Stimulated activated naive CD8-positive, alpha-beta T cell treated with anti-CD3 and anti-CD28 coated beads, Interleukin-15, Interleukin-2, amounts not matched to agents 100 U/mL and 50 U/mL, for 24 hours (primary cell): ENCODE measurements around the gene TFPT.

Source experiments
- ATAC-seq: fragments of 150-1000 bp; cut with Tn5 transposase; one replicate; pipeline ENCODE4 v1.10.0; 2021
- DNase-seq: peaks from one replicate; pipeline ENCODE4 v3.0.0; 2021

The TFPT gene, protein sequence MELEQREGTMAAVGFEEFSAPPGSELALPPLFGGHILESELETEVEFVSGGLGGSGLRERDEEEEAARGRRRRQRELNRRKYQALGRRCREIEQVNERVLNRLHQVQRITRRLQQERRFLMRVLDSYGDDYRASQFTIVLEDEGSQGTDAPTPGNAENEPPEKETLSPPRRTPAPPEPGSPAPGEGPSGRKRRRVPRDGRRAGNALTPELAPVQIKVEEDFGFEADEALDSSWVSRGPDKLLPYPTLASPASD

DNA sequence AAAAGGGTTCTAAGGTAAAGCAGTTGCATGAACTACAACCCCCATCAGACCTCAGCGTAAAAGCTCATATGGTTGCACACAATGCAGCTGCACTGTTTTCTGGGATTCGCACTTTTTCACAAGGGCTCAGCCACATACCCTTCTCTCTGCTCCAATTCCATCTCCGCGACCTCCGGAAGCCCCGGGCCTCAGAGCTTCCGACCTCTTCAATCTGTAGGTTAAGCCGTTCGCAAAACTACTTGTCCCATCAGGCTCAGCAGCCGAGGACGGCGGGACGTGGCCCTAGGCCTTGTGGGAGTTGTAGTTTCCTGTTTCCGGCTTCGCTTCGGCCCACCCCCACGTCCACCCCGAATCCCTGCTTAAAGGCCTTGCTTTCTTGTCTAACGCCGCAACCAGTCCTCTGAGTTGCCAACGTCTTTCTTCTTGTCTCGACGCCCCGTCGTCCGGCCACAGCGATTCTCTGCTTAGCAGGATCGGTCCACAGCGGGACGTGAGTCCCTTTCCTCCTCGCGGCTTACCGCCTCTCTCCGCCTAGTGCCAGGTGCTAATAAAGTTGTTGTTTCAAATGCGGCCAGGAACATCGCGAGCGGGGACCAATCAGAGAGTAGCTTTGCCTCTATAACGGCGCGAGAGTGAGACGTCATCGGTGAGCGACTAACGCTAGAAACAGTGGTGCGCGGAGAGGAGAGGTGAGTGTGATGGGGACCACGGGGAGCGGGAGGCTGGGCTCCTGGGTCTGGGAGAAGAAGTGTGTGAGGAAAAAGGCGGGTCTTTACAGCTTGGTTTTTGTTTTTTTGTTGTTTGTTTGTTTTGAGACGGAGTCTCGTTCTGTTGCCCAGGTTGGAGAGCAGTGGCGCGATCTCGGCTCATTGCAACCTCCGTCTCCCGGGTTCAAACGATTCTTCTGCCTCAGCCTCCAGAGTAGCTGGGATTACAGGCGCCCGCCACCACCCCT, at the start of gene TFPT, which contains the start of gene PRPF31:
Gene TFPT, minus strand, starts transcription at position 549 of the 955 bp plus-strand sequence. Its CDS starts 388 bp downstream, at position 161.
Gene PRPF31, plus strand, starts transcription at position 646 of the 955 bp plus-strand sequence. CDS start 2,525 bp downstream, outside the sequence.
- DNase-seq (peak; percentile 96), ATAC-seq (peak; percentile 94)

GRCh38 chr19:54165222-54165621, 49.8 kb upstream of the TFPT start:
- no peak for ATAC-seq
- DNase-seq, result no peak

- peak; percentile 7 for ATAC-seq
- peak; percentile 83 for DNase-seq
Measured at GRCh38 chr19:54164369-54165068, 49.1 kb upstream of the TFPT start.

DNA sequence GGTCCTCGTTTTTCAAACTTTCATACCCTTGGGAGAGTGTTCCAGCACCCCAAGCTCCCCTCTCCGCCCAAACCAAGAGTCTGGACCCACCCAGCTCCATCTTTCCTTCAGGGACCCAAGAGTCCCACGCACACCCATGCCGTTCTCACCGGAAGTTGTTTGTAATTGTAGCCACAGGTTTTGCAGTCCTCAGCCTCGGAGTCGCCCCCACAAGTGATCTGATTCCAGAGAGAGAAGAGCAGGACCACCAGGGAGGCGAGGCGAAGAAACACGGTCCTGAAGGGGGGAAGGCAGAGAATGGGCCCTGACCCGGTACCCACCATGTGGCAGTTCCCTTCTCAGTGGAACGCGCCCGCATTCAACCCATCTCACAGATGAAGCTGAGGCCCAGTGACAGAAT, 47.4 kb upstream of the TFPT start:
- DNase-seq, result no peak
- no peak for ATAC-seq

GRCh38 chr19:54162241-54162805, 46.9 kb upstream of the TFPT start:
- ATAC-seq, result peak; percentile 12
- peak; percentile 84 for DNase-seq

GRCh38 chr19:54160854-54161253, 45.4 kb upstream of the TFPT start:
- no peak for ATAC-seq
- no peak for DNase-seq

- ATAC-seq (no peak), DNase-seq (no peak)
Measured at GRCh38 chr19:54160182-54160811, 44.8 kb upstream of the TFPT start.

DNA sequence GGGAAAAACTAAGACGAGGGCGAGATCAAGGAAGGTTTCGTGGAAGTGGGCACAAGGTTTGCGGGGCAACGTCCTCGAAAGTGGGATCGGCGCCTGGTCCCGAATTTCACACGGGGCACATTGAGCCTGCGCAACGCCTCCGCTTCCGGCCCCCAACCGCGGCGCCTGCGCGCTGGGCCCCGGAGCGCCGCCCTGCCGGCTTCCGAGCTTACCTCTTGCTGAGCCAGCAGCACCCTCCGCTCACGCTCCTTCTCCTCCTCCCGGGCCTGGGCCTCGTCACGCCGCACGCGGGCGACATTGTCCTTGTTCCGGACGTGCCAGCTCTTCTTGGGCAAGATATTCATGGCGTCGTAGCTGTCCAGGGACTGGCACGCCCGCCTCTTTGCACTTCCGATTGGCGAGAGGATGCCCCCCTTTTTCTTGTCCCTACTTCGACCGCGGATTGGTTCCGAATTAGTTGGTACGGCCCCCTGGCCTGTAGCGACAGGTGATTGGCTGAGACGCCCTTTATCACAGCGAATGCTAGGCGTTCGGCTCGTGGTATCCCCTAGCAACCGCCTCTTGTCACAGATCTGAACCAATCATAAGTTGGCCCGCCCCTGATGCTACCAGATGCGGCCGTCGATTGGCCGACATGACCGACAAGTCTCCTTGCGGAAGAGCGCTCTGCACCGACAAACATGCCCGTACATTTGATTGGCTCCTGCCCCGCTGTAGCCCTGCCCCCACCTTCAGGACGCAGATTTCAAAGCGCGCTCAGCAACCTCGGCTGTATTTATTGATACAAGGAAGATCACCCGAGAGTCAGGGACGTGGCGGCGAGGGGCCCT, 44.1 kb upstream of the TFPT start, which contains the start of gene LENG1:
Gene LENG1, minus strand, starts transcription at position 370 of the 830 bp plus-strand sequence. Its CDS starts 26 bp downstream, at position 344.
- peak; percentile 96 for ATAC-seq
- DNase-seq, result peak; percentile 96

DNA sequence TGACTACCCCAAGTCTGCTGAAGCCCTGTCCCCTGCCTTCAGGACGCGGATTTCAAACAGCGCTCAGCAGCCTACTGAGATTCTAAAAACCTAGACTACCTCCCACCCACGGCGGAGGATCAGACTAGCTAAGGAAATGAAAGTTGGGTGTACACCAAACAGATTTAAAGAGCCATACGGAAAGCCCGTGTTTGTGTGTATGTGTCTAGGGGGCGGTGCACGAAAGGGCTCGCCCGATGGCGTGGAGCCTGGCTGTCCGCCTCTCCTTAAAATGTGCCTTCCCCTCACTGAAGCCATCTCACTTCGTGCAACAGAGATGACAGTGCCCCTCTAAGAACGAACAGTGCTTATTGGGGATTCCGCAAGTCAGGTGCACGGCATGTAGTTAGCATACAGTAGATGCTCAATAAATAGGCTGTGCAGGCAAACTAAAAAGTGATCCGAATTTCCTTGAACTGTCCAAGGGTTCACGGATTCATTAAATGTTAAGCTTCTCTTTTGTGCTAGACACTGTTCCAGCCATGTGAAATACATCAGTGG, 43.4 kb upstream of the TFPT start:
- ATAC-seq, result no peak
- peak; percentile 43 for DNase-seq

DNA sequence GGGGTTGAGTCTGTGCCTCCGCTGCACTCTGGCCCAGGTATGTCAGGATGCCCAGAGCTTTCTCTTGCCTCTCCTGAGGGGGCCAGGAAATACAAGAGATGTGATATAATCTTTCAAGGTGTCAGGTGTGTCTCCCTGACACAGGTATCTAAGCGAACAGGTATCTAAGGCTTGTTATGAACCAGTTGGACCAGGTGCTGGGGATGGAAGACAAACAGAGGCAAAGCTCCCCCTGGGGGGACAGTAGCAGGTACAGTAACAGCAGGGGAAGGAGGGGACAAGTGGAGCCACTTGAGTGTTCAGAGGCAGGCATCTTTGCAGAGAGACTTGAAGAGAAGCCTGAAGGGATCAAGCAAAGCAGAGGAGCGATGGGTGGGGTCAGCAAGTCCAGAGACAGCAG, 41.5 kb upstream of the TFPT start:
- ATAC-seq, result no peak

GRCh38 chr19:54156490-54156889, 41.0 kb upstream of the TFPT start:
- ATAC-seq, result no peak
- no peak for DNase-seq

More for the DNA sequence above, 41.5 kb upstream of the TFPT start:
- DNase-seq, result no peak

GRCh38 chr19:54155694-54156093, 40.2 kb upstream of the TFPT start:
- no peak for ATAC-seq
- DNase-seq, result no peak

DNA sequence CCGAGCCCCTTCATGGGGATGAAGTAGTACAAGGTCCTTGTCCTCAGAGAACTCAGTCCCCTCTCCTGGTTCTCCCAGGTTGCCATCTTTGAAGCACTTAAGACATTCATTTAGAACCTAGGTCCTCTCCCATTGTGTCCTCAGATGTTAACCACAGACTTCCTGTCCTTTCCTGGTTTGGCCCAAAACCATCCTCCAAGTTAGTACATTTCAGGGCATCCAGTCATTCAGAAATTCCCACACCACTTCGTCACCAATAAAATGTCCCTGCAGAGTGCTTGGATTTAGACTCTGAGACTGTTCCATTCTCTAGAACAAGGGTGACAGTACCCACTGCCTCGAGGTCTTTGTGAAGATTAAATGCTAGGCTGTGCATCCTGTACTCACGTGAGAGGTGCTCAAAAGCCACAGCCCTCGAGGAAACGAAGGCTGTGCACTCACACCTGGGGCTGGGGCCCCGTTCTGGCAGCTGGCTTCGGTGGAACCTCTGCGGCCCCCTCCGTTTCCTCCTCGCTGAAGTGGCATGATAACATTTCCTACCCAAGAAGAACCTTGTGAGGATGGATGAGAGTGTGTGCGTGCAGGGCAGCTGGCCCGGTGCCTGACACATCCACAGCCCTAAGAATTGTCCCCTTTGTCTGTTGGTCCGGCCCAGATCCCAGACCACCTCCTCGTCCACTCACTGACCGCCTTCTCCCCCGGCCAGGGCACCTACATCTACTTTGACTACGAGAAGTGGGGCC, 39.3 kb upstream of the TFPT start:
- no peak for ATAC-seq

GRCh38 chr19:54153731-54154326, 38.4 kb upstream of the TFPT start:
- DNase-seq (no peak), ATAC-seq (no peak)

More for the DNA sequence above, 39.3 kb upstream of the TFPT start:
- no peak for DNase-seq

- DNase-seq (no peak), ATAC-seq (no peak)
Measured at GRCh38 chr19:54152878-54153524, 37.5 kb upstream of the TFPT start.

GRCh38 chr19:54152267-54152666, 36.8 kb upstream of the TFPT start:
- no peak for ATAC-seq

GRCh38 chr19:54151362-54152035, 36.0 kb upstream of the TFPT start:
- ATAC-seq (no peak), DNase-seq (no peak)

More at GRCh38 chr19:54152267-54152666, 36.8 kb upstream of the TFPT start:
- DNase-seq, result no peak
